Spleen (tissue), 7 donors: ENCODE results near the gene PRSS22.

Experiments used
- POLR2AphosphoS5 ChIP-seq, 3 donors: sonication (generic); formaldehyde crosslinking; IDR thresholded peaks; one replicate each; pipeline ENCODE4 v1.5.1; 2017; ENCODE audit warnings: antibody characterized with exemption in 3 of 3
- TF ChIP-seq, protein P1 (sequence below), 11 experiments: fragments of 200-600 bp in 7 of 11; fragments of 450-650 bp in 4 of 11; sonication (generic) in 4 of 11; IDR thresholded peaks in 8 of 11; conservative IDR thresholded peaks in 3 of 11; 1 replicate in 7 of 11; 2 replicates in 4 of 11; pipeline versions ENCODE4 v1.4.0 to v1.8.0; 2016 to 2021; ENCODE audit warnings: antibody characterized with exemption in 11 of 11, inconsistent platforms in 4 of 11, mild to moderate bottlenecking in 1 of 11
- donor health status: DM: no; HTN: no; CAD: no; lungs with moderate emphysema.
- donor health status: DM: no; HTN: no; CAD: no.
- donor health status: DM: no; HTN: no; CAD: no.

DNA sequence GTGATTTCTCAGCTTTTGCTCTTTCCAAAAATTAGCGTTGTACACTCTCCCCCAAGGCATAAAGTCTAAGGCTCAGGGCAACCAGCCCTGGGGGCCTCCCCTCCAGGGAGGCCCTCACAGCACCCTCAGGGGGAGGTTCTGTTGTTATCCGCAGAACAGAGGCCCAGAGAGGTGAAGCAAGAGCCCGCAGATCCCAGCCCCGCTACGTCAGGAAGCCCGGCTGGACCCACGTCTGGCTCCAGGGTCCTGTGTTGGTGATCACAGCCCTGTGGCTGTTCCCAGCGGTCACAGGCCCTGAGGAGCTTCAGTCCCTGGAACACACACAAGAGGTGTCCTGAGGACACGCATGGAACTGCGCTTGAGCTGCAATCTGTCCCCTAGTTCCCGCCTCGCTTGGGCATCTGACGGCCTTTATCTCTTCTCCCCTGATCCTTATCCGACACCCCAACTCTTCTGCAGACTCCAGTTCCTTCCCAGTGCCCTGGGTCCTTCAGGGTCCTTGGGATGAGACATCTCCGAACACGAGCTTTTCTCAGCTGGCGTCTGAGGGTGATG, 29.0 kb downstream of the PRSS22 start:
- TF ChIP-seq, protein P1, sequence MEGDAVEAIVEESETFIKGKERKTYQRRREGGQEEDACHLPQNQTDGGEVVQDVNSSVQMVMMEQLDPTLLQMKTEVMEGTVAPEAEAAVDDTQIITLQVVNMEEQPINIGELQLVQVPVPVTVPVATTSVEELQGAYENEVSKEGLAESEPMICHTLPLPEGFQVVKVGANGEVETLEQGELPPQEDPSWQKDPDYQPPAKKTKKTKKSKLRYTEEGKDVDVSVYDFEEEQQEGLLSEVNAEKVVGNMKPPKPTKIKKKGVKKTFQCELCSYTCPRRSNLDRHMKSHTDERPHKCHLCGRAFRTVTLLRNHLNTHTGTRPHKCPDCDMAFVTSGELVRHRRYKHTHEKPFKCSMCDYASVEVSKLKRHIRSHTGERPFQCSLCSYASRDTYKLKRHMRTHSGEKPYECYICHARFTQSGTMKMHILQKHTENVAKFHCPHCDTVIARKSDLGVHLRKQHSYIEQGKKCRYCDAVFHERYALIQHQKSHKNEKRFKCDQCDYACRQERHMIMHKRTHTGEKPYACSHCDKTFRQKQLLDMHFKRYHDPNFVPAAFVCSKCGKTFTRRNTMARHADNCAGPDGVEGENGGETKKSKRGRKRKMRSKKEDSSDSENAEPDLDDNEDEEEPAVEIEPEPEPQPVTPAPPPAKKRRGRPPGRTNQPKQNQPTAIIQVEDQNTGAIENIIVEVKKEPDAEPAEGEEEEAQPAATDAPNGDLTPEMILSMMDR (IDR thresholded peaks at IDR 0.05 in 8 of 11, conservative IDR thresholded peaks at IDR 0.05 in 3 of 11), result no peak
- TF ChIP-seq POLR2AphosphoS5 (IDR thresholded peaks at IDR 0.05), result no peak
